HG03432 (cell line): ENCODE results near the gene CCDC177.

ENCODE experiments used
- ATAC-seq: cut with Tn5 transposase; IDR thresholded peaks from one replicate; pipeline ENCODE4 v1.9.1; 2021; ENCODE audit warnings: mild to moderate bottlenecking, moderate library complexity; ENCODE audit not compliant: unreplicated experiment

Gene CCDC177

GRCh38 chr14:69569859-69570258 is 4.8 kb downstream of the CCDC177 start:
- no peak for ATAC-seq

- no peak for ATAC-seq
These were observed 7.1 kb downstream of the CCDC177 start for GRCh38 chr14:69567563-69567962.

- no peak for ATAC-seq
These were observed 12.8 kb downstream of the CCDC177 start for GRCh38 chr14:69561893-69562292.

GRCh38 chr14:69560826-69561225 is 13.8 kb downstream of the CCDC177 start:
- ATAC-seq, result no peak

- no peak for ATAC-seq
These were observed 15.1 kb downstream of the CCDC177 start for GRCh38 chr14:69559581-69560011.

- no peak for ATAC-seq
These were observed 15.9 kb downstream of the CCDC177 start for GRCh38 chr14:69558774-69559173.

- ATAC-seq, result no peak
These were observed 20.2 kb downstream of the CCDC177 start for GRCh38 chr14:69554500-69554899.

GRCh38 chr14:69553252-69553651 is 21.4 kb downstream of the CCDC177 start:
- no peak for ATAC-seq

- no peak for ATAC-seq
These were observed 23.2 kb downstream of the CCDC177 start for GRCh38 chr14:69551511-69551910.

GRCh38 chr14:69548566-69548965 is 26.1 kb downstream of the CCDC177 start:
- ATAC-seq, result no peak

GRCh38 chr14:69547701-69548348 is 26.8 kb downstream of the CCDC177 start:
- ATAC-seq, result no peak

GRCh38 chr14:69543341-69544115 is 31.1 kb downstream of the CCDC177 start:
- no peak for ATAC-seq

GRCh38 chr14:69542311-69542710 is 32.4 kb downstream of the CCDC177 start:
- no peak for ATAC-seq

- no peak for ATAC-seq
These were observed 33.9 kb downstream of the CCDC177 start for GRCh38 chr14:69540654-69541335.

- ATAC-seq, result no peak
These were observed 34.9 kb downstream of the CCDC177 start for GRCh38 chr14:69539631-69540410.

GRCh38 chr14:69538766-69539165 is 35.9 kb downstream of the CCDC177 start:
- ATAC-seq, result no peak

GRCh38 chr14:69537900-69538299 is 36.8 kb downstream of the CCDC177 start:
- no peak for ATAC-seq

- ATAC-seq, result no peak
These were observed 37.7 kb downstream of the CCDC177 start for GRCh38 chr14:69536971-69537370.

GRCh38 chr14:69535230-69535848 is 39.3 kb downstream of the CCDC177 start:
- no peak for ATAC-seq

GRCh38 chr14:69532561-69533340 is 41.9 kb downstream of the CCDC177 start:
- ATAC-seq, result no peak
